ENCODE measurements around the gene JPH3.
"Not testable (repeated sequence)": the region's sequence is repeated elsewhere in the genome, so short reads cannot be mapped to it uniquely, and the experiment has no call there.

Gene JPH3

DNA sequence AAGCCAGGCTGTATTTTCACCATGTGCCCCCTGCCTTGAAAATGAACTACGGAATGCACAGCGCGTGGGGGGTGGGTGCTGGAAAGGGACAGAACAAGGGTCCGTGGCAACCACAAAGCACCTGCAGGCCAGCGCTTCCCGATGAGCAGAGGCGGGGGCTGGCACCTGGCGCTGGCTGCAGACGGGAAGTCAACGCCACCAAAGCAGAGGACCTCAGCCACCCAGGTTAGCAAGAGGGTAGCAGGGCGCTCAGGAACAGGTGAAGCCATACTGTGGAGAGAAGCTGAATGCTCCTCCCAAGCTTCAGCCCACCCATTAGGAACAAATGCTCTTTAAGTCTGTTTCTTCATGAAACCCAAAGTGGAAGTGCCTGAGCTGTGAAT is 98.8 kb downstream of the JPH3 start:
- DNase-seq, result no peak

DNA sequence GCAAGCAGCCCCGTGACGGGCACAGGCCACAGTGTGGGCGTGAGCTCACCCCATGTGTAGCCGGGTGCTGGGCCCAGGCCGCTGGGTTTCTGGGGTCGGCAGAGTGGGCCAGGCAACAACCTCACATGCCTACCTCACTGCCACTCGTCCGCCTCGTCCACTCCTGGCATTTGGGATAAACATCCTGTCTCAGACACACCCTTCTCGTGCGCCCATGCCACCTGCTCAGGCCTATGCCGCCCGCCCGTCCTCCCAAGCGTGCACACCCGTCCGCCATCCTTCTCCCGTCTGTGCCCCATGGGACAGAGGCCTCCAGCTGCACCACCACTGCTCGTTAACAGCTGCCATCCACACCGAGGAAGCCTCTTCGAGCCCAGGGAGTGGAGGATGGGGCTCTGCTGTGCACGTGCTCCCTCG is 99.2 kb downstream of the JPH3 start:
- DNase-seq, result no peak

DNA sequence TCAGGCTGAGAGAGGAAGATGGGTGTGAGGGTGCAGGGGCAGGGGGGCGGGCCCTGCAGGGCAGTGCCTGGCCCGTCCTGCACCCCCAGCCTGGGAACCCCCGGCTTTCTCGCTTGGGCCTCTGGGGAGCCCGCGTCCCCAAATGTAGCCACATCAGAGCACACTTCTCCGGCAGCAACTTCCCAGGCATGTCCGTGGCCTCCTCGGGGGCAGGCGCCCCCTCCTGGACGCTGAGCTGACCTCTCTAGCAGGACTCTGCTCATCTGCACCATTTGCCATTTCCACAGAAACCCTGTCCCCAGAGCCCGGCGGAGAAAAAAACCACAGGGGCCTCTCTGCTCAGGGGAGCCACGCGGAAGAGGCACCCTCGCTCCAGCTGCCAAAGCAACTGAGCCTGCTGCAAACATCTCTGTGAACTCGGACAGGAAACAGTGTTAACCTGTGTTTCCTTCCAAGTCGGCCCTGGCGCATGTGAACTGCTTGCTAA is 100.1 kb downstream of the JPH3 start:
- DNase-seq, result no peak

DNA sequence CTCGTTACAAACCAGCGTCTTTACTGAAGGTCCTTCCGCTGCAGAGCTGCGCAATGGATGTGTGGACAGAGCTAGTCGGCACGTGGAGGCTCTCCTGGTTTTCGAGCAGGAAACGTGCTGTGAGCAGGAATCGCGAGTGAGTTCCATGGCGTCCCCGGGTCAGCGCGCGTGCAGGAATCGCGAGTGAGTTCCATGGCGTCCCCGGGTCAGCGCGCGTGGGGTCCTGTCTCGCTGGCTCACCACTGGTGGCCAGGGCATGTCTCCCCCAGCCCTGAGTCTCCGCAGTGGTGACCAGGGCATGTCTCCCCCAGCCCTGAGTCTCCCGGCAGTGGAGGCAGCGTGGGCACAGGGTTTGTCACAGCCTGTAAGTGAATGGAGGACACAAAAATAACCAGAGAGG is 100.8 kb downstream of the JPH3 start:
- DNase-seq, result no peak

DNA sequence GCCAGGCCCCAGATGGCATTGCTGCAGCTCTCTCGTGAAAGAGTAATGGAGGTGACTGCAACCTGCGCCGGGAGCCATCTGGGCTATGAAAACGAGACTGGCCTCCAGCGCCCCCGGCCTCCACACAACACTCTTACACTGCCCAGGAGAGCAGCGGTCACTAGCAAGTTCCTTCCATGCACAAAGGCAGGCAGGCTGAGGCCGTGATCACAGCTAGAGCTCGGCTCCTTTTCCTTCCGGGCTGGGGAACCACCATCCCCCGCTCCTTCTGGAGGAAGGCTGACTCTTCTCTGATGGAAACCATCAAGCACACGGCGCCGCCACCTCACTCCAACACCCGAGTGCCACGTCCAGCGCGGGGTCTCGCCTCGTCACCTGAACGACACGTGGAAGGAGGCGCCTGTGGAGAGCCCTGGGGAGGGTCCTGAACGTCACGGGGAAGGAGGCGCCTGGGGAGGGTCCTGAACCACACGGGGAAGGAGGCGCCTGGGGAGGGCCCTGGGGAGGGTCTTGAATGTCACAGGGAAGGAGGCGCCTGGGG is 101.6 kb downstream of the JPH3 start:
- no peak for DNase-seq

DNA sequence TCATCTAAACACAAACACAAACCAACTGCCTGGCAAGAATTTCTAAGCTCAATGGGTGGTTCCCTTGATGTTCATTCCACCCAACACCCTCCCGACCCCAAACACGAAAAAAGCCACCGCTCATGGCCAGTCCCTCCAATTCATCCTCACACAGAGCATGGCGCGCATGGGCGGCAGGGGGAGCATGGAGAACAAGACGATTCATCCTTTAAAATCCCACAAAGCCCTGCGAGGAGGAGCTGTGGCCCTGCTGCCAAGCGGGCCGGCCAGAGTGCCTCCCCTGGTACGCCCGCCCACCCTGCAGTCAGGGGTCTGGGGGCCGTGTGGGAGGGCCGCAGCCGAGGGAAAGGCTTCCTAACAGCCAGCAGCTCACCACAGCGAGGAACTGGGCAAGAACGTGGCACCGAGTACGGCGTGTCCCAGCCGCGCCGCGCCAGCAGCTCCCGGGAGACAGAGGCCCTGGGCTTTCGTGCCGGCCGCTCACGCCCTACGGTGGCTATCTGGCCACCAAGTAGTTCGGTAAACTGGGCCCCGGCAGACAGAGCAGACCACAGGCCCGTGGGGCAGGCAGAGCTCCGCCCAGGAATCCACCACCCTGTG is 102.5 kb downstream of the JPH3 start:
- DNase-seq, result no peak

DNA sequence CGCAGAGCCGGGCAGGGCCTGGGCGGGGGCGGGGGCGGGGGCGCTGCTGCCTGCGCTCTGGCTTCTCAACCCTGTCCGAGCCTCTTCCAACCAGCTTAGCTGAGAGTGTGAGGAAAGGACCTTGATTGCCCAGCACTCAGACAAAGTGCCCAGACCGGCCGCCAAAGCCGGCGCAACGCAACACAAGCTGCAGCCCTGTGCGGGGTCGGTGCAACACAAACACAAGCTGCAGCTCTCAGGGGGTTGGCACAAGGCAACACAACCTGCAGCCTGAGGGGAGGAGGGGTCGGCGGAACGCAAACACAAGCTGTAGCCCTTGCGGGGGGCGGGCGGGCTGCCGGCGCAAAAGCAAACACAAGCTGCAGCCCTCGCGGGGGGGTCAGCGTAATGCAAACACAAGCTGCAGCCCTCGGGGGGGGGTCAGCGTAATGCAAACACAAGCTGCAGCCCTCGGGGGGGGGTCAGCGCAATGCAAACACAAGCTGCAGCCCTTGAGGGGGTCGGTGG is 103.5 kb downstream of the JPH3 start:
- DNase-seq, result peak; percentile 59

DNA sequence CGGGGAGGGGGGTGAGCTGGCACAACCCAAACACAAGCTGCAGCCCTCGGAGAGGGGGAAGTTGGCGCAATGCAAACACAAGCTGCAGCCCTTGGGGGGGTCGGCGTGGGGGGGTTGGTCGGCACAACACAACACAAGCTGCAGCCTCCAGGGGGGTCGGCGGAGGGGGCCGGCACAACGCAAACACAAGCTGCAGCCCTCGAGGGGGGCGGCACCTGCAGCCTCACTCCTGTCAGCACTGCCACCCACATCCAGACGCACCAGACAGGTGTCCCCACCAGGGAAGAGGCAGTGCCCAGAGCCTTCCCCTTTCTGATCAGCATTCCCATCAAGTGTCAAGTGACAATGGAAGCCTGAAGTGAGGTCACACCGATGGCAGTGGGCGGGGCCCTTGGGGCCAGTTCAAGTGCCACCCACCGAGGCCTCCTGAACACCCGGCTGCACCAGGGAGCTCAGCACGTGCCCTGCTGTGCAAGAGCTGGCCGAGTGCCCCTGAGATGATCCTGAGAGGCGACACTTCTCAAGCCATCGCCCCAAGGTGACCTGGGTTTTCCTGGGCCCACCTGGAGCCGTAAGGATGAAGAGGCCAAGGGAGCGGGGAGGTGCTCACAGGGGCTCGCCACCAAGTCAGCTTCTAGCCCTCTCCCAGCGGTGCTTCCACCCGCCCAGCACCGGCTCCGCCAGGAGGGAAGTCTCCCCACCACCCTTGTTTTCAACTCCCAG is 104.1 kb downstream of the JPH3 start:
- DNase-seq, result peak; percentile 81

DNA sequence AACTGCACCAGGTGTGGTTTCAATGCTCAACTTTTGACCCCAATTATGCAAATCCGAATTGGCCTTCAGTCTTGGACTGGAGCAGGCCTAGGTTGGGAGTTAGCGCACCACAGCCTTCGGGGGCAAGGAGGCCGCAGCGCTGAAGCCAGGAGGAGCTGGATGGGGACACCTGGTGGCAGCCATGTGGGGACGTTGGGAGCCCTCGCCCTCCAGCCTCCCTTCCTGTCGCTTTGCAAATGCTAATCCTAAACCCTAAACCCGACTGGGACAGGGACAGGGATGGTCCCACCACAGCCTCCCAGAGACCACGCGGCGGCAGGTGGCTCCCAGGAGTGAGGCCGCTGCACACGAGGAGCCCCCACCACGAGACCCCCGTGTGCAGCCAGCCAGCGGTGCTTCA is 104.8 kb downstream of the JPH3 start:
- DNase-seq, result no peak

DNA sequence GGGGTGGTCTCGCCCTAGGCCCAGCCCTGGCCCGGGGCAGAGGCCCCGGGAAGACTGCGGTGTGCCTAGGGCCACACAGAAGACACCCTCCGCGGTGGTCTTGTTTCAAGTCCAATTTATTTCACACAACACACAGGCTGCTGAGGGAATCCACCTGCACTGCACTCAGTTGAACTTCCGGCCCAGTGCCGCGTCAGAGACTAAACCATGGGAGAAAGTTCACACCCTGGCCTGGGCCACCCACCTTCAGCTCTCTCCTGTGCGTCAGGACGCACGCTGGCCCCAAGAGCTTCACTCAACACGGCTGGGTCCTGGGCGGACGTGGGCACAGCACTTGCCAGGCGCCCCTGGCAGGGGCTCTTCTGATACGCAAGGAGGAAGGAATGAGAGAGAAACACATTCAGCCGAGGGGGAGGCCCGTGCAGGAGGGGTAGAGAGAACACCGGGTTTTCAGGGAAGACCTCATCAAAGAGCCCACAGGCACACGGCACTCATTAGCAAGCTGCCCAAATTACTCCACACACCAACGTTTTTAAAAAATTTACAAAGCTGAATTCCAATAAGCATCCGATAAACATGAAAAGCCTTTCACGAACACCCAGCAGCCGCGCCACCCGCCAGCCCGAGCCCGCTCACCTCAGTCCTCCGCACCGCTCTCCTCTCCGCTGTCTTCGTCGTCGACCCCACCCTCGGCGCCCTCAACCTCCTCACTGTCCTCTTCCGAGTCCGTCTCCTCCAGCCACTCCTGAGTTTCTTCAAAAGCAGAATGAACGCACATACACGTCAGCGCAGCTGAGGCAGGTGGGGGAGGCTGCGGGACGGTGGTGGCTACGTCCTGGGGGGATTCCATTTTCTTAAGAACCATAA is 105.6 kb downstream of the JPH3 start:
- DNase-seq, result no peak

DNA sequence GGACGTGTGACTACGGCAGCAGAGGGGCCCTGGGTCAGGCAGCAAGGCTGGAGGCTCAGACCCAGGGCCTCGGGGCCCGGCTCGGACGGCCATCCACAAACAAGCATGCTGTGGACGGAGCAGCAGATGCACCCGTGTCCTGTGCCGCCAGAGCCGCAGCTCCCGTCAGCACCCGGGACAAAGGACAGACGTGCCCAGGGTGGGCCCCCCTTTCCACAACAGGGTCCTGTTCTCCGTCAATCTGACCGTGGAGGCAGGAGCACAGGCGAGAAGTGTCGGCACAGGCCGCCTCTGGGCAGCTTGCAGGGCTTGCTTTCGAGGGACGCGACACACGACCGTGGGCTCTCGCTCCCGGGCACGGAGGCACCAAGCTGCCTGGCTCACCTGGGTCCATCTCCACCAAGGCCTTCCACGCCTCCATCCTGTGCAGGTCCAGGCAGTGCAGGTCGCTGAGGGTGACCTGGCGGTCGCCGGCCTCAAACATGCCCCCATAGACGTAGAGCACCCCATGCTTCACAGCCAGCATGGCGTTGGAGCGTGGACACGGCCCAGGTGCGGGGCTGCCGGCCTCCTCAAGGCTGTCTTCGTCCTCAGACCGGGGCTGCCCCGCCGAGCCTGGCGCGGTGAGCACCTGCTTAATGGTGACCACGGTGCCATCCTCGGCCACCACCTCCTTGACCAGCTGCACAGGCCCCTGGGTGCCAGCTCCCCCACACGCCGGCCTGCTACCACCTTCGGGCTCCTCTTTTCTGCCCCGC is 106.8 kb downstream of the JPH3 start:
- no peak for DNase-seq

DNA sequence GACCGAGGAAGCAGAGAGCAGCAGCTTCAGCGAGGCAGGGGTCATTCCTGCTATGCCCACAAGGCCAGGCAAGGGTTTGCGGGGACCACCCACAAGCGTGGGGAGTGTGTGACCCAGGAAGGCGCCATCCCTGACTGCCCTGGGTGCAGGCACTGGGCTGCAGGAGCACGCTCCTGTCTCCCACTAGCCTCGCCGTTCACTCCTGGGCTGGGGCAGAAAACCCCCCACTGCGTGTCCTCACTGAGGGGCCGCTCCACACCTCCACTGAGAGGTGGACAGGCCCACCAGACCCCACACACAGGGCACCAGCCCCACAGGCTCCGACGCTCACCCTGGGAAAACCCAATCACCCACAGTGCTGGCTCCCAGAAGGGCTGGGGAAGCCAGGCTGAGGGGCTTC is 107.4 kb downstream of the JPH3 start:
- DNase-seq, result no peak

DNA sequence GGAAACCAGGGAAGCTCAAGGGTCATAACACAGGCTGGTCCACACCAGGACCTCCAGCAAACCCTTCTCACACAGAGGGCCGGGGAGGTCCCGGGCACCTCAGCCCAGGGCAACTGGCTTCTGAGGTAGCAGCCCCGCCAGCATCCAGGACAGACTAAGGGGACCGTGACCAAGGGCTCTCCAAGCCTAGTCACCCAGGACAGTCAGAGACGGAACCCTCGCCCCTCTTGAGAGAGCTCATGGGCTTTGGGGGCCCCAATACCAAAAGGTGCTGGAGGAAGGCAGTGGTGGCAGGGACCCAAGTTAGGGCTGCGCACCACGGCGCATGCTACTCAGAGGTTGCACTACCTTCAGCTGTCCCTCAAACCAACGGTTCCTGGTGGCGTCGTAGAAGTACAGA is 108.6 kb downstream of the JPH3 start:
- no peak for DNase-seq

DNA sequence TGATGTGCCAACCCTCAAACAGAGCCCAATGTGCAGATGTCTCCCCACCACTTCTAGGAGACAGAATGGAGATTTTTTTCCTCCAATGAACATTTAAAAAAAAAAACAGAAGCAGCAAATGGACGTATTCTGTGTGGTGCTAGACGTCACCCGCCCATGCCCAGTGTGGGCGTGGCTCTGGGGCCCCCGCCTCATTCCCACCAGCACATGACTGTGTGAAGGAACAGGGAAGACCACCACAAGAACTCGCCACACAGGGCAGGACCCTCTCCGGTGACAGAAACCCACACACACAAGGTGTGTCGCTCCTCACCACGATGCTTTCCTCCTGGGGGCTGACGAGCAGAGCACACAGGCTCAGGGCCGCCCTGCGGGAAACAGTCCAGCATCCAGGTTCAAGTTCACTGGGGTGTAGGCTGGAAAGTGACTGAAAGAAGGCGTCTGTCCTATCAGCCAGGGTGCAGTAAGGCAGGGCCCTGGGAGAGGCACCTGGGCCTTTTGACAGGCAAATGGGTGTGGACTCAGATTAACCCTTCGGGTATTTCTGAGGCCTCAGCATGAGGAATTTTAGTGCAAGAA is 110.0 kb downstream of the JPH3 start:
- no peak for DNase-seq

DNA sequence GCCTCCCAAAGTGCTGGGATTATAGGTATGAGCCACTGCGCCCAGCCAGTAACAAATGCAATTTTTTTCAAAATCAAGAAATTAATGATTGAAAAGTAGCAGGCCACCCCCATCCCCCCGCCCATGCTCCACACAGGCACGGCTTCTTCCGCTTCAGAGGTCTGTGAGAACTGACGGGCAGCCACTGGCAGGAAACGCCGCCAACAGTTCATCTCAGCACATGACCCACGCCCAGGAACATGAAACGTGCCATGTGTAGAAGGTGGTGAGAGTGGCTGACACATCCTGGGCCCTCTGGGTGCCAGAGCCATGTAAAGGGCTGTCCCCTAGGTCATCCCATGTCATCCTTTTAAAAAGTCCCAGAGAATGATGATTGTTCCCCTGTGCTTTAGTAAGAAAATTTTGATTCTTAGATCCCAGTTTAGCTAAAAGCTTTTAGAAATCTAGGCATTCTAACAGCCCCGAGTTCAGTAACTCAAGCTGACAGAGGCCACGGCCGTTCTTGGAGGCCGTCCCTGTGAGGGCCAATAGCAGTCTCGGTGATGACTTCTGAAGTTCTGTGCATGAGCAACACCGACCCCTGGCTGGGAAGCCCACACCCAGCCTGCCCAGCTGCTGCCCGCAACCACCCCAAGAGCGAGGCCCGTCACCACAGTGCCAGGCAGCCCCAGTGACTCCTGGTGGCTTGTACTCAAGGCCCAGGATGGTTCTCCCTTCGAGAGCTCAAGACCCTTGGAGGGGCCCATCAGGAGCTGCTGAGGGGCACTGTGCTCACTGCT is 111.3 kb downstream of the JPH3 start:
- DNase-seq, result no peak

DNA sequence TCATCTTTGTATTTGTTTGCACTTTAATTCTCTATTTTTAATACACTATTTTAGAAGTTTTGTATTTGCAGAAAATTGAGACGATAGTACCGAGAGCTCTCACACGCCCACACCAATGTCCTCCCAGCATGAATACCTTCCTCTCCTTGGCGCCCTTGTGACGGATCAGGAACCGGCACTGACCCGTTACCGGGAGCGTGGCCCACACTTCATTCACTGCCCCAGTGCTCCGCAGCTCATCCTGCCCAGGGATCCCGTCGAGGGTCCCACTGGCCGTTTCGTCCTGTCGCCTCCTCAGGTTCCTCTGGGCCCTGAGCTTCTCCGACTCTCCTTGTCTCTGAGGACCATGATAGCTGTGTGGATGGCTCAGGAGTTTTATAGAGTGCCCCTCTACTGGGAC is 112.9 kb downstream of the JPH3 start:
- no peak for DNase-seq

DNA sequence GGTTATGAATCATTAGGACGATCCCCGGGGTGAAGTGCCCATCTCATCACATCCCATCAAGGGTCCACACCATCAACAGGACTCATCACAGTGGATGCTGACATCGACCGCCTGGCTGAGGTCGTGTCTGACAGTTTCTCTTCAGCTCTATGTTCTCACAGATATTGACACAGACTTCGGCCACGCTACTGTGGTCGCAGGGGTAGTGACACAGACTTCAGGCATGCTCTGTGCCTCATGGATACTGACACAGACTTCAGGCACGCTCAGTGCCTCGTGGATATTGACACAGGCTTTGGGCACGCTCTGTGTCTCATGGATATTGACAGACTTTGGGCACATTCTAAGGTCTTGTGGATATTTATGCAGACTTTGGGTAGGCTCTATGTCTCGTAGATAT is 113.3 kb downstream of the JPH3 start:
- no peak for DNase-seq

DNA sequence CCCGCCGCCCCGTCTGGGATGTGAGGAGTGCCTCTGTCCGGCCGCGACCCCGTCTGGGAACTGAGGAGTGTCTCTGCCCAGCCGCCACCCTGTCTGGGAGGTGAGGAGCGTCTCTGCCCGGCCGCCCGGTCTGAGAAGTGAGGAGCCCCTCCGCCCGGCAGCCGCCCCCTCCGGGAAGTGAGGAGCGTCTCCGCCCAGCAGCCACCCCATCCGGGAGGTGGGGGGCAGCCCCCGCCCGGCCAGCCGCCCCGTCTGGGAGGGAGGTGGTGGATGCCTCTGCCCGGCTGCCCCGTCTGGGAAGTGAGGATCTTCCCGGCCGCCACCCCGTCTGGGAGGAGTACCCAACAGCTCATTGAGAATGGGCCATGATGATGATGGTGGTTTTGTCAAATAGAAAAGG is 116.5 kb downstream of the JPH3 start:
- not testable (repeated sequence) for DNase-seq

DNA sequence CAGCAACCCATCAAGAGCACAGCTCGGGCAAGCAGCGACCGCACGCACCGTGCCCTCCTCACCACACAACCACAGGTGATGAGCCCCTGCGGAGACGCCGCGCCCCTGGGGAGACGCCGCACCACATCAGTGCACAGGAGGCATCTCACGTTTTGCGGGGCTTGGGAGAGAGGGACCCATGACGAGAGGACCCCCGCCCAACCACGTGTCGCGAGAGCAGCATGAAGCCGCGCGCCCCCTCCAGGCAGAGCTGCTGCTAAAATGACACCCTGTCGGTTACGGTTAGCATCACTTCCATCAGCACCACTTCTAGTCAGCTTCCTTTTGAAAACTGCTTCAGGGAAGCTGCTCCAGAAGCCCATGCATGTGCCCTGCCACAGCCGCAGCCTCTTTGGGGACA is 118.1 kb downstream of the JPH3 start:
- DNase-seq, result no peak

DNA sequence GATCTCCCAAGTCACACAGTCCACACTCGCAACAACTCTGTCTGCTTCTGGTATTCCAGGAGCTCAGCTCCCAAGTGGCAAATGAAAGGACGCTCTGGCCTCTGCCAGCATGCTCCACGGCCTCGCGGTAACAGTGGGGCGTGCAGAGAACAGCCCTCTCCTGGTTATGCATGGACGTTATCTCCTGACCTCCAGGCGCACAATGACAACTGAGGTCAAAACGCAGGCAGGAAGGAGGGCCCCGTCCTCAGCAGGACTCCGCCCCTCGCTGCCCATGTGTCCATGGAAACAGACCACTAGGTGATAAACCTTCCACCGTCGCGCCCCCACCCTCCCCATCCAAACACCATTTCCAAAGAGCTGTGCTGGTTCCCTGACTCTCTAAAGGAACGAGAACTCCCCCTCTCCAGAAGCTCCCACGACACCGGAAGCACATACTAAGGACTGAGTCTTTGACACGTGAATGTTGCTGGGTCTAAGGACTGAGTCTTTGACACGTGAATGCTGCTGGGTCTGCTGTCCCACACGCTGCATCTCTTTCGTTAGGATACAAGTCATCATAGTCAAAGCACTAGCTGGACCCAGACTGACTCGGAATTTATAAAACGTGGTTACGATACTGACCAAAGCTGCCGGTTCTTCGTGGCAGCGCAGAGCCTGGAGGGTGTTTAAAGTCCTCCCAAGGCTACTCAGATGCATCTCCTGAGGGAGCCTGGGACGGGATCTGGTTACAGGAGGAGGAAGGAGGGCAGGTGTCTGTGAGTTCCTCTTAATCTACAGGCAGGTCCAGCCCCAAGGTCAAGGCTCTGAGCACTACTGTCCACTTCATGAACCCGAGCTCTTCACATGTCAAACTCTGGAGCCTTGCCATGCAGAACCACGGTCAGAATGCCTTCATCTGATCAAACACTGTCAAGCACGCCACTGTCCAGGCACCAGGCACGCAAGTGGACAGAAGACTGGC is 119.6 kb downstream of the JPH3 start:
- DNase-seq, result no peak

Measured in NCI-H1092 treated with DMSO at 0.1 percent for 48 hours (cell line).